ENCODE results near the gene PID1.

PID1 gene

DNA sequence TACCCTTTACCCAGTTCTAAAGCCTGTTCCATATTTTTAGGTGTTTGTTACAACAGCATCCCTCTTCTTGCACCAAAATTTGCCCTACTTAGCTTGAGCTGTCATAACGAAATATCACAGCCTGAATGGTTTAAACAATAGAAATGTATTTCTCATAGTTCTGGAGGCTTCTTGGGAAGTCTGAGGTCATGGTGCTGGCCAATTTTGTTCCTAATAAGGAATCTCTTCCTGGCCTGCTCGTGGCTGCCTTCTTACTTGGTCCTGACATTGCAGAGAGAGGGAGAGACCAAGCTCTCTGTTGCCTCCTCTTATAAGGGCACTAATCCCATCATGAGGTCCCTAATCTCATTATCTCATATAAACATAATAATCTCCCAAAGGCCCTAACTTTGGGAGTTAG is 267.8 kb downstream of the PID1 start:
- no peak overlapping the region for H3K4me3 ChIP-seq (ENCODE audit: low read depth, low read length)
- TF ChIP-seq, protein P1, sequence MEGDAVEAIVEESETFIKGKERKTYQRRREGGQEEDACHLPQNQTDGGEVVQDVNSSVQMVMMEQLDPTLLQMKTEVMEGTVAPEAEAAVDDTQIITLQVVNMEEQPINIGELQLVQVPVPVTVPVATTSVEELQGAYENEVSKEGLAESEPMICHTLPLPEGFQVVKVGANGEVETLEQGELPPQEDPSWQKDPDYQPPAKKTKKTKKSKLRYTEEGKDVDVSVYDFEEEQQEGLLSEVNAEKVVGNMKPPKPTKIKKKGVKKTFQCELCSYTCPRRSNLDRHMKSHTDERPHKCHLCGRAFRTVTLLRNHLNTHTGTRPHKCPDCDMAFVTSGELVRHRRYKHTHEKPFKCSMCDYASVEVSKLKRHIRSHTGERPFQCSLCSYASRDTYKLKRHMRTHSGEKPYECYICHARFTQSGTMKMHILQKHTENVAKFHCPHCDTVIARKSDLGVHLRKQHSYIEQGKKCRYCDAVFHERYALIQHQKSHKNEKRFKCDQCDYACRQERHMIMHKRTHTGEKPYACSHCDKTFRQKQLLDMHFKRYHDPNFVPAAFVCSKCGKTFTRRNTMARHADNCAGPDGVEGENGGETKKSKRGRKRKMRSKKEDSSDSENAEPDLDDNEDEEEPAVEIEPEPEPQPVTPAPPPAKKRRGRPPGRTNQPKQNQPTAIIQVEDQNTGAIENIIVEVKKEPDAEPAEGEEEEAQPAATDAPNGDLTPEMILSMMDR (IDR thresholded peaks at IDR 0.05; ENCODE audit: borderline replicate concordance, insufficient read depth, low read depth, low read length): no peak

DNA sequence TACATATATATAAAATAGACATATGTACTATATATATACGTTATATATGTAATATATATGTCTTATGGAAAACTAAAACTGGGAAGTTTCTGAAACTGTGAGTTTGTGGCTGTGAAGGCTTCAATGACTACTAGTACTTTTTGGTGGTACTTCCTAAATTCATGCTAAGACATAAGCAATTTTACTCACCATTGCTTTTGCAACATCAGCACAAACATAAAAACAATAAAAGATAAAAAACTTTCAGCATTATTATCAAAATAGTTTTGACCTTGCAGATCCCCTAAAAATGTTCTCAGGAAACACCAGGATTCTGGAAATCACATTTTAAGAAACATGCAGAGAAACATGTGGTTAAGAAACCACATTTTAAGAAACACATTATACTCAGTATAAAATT is 269.9 kb downstream of the PID1 start:
- TF ChIP-seq, protein P1 (IDR thresholded peaks at IDR 0.05; ENCODE audit: borderline replicate concordance, insufficient read depth, low read depth, low read length): no peak
- H3K4me3 ChIP-seq (ENCODE audit: low read depth, low read length): no peak overlapping the region

DNA sequence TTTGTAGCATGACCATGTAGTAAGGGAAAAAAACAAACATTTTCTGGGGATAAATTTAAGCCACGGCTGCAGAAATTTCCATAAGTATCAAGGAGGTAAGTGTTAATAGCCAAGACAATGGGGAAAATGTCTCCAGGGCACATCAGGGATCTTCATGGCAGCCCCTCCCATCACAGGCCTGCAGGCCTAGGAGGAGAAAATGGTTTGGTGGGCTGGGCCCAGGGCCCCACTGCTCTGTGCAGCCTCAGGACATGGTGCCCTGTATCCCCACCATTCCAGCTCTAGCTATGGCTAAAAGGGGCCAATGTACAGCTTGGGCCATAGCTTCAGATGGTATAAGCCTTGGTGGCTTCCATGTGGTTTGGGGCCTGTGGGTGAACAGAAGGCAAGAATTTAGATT is 271.8 kb downstream of the PID1 start:
- no peak overlapping the region for H3K4me3 ChIP-seq (ENCODE audit: low read depth, low read length)
- TF ChIP-seq, protein P1 (IDR thresholded peaks at IDR 0.05; ENCODE audit: borderline replicate concordance, insufficient read depth, low read depth, low read length): no peak

GRCh38 chr2:228988786-228989185 is 282.3 kb downstream of the PID1 start:
- TF ChIP-seq, protein P1 (IDR thresholded peaks at IDR 0.05; ENCODE audit: borderline replicate concordance, insufficient read depth, low read depth, low read length): no peak

DNA sequence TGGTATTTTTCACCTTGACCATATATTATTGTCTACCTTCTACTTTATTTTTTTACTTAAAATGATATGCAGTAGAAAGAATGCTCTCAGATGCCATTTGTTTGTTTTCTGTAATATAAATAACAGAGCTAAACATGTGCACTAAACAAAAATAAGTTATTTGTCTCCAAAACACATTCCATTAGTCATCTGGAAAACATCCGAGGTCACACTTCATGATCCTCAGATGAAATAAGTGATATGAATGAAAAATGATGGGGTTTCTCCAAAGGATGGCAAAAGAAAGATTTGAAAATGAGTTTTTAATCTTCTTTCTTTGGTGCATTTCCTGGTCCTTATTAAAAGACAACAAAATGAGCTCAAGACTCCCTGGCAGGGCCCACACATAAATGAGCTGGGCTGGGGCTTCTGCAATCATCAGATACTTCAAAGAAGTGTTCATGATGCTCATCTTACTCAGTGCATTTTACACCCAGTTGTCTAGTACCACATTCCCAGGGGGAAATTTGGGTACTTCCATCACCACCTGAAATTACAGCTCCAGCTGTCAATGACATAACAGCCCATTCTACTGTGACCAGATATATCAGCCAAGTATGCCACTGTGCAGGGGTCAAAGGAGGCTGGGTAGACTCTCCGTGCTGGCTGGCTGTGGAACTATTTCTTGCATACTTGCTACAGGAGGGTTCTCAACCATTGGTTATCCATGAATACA is 283.5 kb downstream of the PID1 start:
- TF ChIP-seq, protein P1 (IDR thresholded peaks at IDR 0.05; ENCODE audit: borderline replicate concordance, insufficient read depth, low read depth, low read length): no peak
- H3K4me3 ChIP-seq (ENCODE audit: low read depth, low read length): no peak overlapping the region

More at GRCh38 chr2:228988786-228989185, 282.3 kb downstream of the PID1 start:
- no peak overlapping the region for H3K4me3 ChIP-seq (ENCODE audit: low read depth, low read length)

DNA sequence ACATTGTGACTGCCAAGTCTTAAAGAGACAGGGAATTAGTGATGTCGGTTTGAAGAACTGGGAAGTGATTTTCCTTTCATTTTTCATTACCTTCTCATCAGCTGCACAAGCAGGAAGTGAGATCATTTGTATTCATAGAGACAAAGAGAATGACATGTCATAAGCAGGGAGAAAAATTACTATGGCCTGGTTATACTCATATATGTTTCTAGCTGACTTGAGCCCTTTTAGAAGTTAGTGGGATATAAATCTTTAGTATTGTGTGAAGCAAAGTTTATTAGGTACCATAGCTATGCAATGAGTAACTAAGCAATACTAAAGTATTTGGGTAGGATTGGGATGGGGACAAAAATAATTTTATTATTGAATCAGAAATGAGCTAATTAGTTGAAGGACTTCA is 284.1 kb downstream of the PID1 start:
- TF ChIP-seq, protein P1 (IDR thresholded peaks at IDR 0.05; ENCODE audit: borderline replicate concordance, insufficient read depth, low read depth, low read length): no peak
- no peak overlapping the region for H3K4me3 ChIP-seq (ENCODE audit: low read depth, low read length)

- no peak overlapping the region for H3K4me3 ChIP-seq (ENCODE audit: low read depth, low read length)
Measured at GRCh38 chr2:228983700-228984099, 287.4 kb downstream of the PID1 start.

More at GRCh38 chr2:228983700-228984099, 287.4 kb downstream of the PID1 start:
- TF ChIP-seq, protein P1 (IDR thresholded peaks at IDR 0.05; ENCODE audit: borderline replicate concordance, insufficient read depth, low read depth, low read length): no peak

All from GM12875 (cell line).